HG02884 (cell line): ENCODE results near the gene DENND2A.
"Not testable (repeated sequence)": the region's sequence is repeated elsewhere in the genome, so short reads cannot be mapped to it uniquely, and the experiment has no call there.

Experiments used
- ATAC-seq: cut with Tn5 transposase; IDR thresholded peaks from one replicate; pipeline ENCODE4 v1.9.1; 2021; ENCODE audit warnings: mild to moderate bottlenecking, moderate library complexity; ENCODE audit not compliant: unreplicated experiment

The DENND2A gene

DNA sequence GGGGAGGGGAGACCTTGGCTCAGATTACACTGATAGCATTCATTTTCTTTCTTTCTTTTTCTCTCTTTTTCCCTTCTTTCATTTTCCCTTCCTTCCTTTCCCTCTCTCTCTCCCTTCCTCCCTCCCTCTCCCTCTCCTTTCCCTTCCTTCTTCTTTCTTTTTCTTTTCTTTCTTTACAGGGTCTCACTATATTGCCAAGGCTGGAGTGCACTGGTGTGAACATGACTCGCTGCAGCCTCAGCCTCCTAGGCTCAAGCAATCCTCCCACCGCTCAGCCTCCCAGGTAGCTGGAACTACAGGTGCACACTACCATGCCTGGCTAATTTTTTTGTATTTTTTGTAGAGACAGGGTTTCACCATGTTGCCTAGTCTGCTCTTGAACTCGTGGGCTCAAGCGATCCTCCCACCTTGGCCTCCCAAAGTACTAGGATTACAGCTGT, 88.4 kb downstream of the DENND2A start:
- no peak for ATAC-seq

DNA sequence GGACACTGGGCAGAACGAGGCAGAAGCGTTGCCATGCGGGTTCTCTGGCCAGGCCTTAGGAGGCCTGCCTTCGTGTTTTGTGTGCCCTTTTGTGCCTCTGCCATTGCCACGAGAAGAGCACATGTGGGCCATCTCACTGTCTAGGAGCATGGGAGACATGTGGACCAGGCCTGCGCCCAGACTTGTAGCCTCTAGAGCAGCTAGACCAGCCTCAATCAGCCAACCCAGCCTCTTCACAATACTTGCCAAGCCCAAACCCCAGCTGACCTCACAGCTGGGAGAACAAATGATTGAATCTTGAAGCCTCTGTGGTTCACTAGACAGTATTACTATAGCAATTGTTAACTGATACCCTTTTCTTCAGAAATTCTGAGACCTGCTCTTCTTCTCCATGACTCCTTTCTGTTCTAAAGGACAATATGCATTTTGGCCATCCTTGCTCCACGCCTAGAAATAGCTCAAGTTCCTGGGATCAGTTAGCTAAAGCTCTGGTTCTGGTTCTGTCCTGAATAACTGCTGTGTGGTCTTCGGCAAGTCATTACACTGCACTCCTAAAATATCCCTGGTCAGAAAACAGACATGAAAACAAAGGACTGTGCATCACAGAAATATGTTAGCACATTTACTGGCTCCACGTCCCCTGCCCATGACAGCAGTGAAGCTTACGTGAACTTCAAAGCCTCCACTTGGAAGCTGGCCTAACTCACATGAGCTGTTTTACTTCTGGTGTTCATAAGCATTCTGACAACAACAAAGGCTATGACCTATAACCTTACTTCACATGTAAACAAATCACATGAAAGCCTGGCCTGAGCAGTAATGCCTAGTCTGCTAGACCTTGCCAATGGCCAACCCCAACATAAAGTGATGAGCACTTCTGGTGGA, 89.0 kb downstream of the DENND2A start:
- no peak for ATAC-seq

DNA sequence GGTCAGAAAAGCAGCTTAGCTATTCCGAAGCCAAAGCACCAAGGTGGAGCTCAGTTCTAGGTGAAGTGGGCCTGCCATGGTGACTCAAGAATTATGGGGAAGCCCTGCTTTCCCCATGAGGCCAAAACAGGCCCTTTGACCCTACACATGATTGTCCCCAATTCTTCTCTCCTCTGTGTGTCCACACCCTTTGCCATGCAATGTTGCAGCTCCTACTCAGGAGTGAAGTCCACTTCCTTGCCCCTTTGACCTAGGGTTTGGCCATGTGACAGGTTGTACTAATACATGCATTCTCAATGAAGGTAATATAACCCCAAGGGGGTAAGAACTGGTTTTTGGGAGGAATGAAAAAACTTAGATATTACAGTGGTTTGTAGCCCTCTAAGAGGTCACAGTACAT, 93.7 kb downstream of the DENND2A start:
- ATAC-seq: no peak

DNA sequence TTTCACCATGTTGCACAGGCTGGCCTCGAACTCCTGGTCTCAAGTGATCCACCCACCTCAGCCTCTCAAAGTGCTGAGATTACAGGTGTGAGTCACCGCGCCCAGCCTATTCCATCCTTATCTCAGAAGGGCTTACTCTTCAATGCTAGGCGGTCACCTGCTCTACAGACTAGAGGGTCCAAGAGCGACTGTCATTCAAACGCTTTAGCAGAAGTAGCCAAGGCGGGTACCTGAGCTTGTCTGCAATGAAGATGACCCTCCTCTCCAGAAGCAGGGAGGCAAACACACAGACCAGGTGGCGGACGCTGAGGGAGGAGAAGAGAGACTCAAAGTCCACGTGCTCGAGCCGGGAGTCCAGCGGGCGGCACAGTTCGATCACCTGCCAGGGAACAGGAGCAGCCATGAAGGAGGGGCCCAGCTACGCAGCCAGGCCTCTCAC, 96.2 kb downstream of the DENND2A start:
- ATAC-seq: no peak

DNA sequence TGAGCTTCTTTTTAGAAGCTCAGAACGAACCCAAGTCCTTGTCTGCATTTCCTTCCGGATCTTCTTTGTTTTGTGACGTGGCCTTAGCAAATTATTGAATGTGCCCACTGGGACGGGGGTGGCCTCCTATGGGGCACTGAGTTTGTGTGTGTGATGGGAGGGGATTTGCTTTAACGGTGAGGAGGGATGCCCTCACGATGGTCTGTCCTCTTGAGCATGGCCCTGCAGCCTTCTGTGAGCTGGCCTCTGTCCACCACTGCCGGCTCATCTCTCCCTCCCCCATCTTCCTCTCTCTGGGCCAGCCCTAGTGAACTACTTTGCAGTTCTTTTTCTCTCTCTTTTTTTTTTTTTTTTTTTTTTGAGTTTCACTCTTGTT, 98.4 kb downstream of the DENND2A start:
- ATAC-seq: no peak

DNA sequence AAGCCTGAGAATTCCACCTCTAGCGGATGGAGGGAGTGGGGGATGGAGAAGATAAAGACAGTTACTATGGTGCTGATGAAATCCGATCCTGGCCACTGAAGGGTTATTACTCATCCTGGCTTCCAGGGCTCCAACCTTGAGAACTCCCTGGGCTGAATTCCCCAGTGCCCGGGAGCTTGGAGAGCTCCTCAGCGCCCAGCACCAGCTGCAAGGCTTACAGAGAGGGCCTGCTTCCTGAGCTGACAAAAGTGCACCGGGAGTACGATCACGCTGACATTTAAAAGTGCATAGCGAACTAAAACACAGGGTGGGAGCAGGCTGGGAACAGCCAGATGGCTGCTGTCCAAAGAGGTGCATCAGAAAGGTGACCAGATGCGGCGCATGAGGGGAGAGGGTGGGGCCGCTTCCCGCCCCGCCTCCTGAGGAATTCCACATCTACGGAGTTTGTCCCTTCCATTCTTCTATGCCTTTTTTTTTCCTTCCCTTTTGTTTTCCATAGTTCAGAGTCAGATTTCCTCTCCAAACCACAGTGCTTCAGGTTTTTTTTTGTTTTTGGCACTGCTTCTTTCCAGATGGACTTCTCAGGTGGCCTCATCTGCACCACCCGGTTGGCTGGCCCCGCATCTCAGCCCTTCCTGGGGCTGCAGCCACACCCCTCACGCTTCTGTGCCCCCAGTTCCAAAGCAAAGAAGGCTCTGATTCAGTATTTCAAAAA, 98.9 kb downstream of the DENND2A start:
- ATAC-seq: no peak

DNA sequence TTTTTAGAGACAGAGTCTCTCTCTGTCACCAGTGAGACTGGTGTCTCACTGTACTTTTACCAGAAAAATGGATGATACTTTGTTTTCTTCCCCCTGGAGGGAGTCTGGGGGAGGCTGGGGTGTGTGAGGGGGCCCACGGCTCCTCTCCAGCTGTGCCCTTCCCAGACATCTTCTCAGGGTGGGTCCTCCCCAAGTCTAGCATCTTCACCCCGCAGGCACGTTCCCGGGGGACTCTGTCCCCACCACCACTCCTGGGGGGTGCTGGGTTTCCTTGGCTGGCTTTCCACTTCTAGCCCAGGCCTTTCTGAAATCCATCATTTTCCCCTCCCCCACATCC, 99.5 kb downstream of the DENND2A start:
- no peak for ATAC-seq

DNA sequence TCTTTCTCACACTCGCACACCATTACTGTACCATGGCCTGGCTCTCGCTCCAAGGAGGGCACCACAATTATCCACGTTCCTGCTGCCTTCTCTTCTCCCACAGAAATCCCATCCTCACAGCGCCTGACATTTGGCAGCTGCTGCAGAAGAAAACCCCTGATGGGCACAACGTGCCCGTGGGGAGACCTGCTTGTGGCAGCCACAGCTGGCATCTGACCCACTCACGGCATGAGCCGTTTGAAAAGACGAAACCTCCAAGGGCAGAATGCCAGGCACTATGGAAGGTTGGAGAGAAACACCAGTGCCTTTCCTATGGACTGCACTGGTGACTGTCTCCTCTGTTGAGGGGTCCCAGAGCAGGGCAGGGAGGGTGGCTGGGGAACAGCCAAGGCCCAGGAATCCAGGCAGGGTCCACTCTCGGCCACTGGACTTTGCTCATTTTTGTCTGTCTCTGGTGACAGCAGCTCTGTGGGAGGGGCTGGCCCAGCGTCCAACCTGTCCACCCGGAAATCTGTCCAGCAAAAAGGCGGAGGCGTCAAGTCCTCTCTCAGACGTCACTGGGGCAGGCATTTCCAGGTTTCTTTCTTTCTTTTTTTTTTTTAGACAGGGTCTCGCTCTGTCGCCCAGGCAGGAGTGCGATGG, 100.4 kb downstream of the DENND2A start:
- ATAC-seq: no peak

DNA sequence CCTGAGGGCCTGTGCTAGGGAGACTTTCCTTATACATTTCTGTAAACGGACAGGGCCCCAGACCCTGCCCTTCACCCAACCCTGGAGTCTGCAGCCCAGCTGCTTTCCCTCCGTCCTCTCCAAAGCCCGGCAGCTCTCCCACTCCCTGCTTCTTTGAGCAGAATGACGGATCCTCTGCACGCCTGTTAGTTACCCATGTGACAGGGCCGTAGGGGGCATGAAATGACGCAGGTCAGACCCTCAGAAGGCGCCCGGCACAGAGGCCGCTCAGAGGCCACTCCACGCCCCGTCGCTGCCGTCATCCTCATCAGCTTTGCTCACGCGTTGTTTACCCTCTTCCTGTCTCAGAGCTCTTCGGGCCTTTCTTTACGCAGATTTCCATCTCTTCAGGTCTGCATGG, 101.2 kb downstream of the DENND2A start:
- no peak for ATAC-seq

DNA sequence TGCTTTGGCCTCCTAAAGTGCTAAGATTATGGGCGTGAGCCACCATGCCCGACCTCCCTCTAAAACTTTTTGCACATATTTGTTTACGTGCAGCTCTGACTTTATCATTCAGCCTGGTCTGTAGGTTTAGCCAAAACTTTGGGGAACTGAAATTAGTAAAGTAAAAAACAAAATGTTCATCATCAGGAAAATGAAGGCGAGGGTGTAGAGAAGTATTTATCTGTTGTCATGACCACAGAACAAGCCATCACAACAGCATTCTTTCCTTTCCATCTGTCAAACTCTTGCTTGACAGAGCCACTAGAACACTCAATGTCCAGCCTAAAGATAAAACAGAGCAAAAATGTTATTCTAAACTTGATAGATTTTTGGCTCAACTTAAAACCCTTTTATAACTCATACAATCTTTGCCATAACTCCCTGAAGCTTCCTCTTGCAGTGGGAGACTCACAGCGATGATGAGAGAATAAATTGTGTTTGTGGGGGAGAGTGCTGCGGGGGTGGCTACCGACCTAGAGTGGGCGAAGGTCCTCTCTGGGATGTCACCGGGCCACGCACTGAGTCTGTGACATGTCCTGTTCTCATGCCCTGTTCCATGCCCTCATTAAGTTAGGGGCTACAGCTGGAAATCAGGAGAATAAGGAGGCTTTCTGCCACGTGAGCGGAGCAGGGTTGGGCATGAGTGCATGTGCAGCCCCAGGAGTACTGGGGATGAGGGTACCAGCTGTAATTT, 102.7 kb downstream of the DENND2A start:
- no peak for ATAC-seq

DNA sequence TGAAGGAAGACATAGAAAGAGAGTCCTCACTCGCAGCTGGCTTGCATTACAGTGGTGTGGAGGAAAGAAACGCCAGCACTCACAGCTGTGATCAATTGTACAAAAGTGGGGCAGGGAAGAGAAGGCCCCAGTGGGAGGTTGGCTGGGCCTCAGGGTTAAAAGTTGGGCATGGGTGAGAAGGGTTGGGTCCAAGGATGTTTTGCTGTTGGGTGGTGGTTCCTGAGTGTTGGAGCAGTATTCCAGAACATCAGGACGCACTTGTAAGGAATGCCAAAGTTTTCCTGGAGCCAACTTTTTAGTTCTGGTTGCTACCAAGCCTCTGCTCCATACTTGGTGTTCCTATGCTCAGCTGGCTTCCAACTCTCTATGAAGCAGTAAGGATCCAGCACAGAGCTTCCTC, 105.9 kb downstream of the DENND2A start:
- no peak for ATAC-seq

DNA sequence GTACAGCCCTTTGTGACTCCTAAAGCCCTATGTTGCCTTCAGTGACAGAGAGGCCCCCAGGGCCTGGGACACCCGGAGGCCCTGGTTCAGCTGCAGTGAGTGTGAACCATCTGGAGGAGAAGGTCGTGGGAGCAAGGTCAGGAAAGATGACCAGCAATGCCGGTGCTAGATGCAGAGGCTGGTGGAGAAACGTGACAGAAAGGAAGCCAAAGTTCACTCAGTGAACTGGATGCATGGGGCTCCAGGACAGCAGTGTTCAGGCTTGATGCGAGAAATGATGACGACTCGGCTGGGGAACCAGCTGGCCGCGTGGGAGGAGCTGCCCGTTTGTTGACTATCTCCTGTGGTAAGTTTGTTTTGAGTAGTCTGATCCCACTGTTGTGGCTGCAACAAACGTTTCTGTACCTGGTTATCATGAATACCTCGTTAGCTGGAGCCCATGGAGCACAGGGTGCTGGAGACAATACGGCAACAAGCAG, 107.2 kb downstream of the DENND2A start:
- no peak for ATAC-seq

DNA sequence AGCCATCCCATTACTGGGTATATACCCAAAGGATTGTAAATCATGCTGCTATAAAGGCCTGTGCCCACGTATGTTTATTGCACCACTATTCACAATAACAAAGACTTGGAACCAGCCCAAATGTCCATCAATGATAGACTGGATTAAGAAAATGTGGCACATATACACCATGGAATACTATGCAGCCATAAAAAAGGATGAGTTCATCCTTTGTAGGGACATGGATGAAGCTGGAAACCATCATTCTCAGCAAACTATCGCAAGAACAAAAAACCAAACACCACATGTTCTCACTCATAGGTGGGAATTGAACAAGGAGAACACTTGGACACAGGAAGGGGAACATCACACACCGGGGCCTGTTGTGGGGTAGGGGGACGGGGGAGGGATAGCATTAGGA, 111.2 kb downstream of the DENND2A start:
- ATAC-seq: not testable (repeated sequence)

DNA sequence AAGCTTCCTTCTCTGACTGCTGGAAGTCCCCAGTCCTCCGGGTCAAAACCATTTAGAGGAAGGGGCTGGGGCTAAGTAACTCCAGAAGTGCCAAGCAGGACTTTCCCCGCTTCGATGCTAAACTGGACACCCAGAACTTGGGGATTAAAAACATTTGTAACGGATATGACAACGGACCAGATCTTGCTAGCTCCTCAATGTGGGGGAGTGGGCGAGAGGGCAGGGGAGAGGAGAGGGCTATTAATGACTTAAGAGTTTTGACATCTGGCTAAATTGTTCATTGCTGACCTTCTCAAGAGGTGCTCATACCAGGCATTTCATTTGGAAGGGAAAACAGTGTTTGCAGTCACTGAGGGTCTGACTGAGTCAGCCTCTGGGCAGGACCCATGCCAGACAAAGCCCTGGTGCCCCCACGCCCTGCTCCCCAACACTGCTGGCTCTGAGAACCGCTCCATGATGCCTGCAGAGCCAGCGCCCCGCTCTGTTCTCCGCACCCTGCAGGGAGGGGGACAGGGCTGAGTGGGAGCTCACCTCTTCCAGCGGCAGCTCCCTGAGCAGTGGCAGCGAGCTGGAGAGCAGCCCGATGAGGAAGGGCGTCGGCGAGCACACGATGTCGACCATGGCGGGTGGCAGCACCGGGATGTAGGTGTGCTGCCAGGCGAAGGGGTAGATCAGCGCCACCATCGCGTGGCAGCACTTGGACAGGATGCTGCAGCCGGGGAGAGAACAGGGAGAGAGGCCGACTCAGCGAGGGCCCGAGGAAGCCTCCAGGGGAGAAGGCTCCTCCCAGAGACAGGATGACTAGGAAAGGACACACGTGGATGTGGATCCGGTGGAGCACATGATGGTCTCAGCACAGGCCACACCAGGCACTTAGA, 113.6 kb downstream of the DENND2A start:
- no peak for ATAC-seq

DNA sequence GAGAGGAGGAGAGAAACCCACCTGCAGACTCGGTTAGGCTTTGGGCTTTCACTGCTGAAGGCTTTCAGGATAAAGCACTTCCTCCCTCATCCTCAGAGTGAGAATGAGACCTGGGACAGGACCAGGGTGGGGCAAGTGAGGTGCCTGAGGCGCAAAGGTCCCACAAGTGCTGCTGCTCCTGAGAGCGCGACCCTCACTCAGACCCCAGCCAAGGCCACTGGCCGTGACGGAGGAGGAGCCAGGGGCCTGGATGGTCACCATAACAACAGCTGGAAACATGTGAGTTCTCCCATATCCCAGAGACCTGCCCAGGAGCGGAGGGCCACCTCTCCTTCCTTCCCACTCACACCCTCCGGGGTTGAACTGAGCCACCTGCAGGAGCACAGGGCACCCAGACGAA, 114.4 kb downstream of the DENND2A start:
- no peak for ATAC-seq

DNA sequence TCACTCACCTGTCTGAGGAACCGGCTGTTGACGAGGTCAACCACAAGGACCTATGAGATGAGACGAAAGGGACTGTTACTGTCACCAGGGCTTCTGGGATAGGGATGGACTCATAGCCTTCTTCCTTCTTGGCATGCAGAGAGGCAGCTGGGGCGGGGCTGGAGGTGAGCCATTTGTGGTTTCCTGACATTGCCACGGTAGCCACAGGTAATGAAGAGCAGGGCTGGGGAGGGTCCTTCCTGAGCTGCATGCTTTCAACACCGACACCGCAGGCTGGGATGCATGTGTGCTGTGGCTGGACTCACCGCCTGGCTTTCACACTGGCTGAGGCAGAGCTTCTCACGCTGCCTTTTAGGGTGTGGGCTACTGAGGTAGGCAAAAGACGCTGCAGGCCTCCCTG, 114.9 kb downstream of the DENND2A start:
- no peak for ATAC-seq

DNA sequence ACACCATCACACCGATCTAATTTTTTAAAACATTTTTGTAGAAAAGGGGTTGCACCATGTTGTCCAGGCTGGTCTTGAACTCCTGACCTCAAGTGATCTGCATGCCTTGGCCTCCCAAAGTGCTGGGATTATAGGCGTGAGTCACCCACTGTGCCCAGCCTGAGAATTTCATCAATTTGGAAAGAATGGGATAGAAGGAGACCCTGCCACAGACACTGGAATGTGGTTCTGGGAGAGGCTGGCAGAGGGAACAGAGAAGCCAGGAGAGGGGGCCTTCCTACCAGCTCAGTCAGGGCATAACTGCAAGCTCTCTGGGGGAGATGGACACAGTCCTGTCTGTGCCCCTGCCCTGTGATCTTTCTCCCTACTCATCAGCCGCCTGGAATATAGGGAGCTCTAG, 119.2 kb downstream of the DENND2A start:
- no peak for ATAC-seq

DNA sequence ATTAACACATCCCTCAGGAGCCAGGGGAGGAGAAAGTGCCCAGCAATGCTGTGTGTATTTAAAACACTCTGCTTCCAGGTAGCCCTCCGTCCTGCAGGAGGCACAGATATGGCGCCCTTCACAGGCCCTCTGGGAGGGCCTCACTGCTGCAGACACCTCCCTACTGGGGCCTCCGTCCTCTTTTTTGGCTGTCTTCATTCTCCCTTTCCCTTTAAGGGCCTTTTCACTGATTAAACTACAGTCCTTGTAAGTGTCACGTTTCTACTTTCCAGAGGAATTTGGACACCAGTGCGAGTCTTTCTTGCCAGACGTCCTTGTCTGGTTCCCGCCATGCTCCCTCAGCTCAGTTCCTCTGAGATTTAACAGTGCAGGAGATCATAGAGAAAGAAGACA, 121.6 kb downstream of the DENND2A start:
- ATAC-seq: no peak

DNA sequence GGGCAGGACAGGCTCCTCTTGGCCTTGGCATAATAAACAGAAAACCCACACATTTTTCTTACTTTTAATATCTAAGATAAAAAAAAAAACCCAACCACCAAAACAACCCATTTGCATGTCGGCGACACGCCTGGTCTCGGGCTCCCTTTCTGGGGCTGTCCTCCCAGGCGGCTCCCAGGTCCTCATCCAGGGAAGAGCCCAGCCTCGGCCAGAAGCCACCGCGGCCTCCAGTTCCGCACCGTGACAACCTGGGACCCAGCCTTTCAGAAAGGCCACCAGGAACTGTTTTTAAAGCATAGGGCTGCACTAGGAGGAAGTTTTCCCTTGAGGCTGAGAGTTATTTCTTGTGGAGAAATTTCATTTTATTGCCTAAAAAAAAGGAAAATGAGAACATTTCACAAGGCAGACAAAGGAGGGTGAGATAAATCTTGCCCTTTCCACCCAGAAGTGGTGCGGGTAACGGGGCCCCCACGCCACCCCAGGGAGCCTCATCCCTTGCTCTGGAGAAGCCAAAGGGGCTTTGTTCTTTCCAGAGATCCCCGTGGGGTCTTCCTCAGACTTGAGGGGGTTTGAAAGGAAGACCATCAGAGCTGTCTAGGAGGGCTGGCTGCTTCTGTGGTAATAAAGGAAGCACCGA, 122.1 kb downstream of the DENND2A start:
- ATAC-seq: no peak
